HCT116 (cell line): ENCODE measurements around the gene UBE4A. TPM values are rescaled to one million over a fixed set of nuclear protein-coding genes. Genes with fewer than 3 reads are reported as not detected.

ENCODE experiments used
- ATAC-seq: fragments of 200-7000 bp; cut with Tn5 transposase; 2 replicates; pipeline ENCODE4 v1.9.1; 2020; ENCODE audit warnings: mild to moderate bottlenecking, moderate library complexity
- BruUV-seq: library from RNA; stranded (reverse); fragments of 400-500 nt; replicated peaks from 2 replicates; lab custom pipeline; 2021; lab: Mats Ljungman, UMichigan
- CTCF ChIA-PET: fragments of 300-600 bp; sonication (Branson Sonifier 250); formaldehyde crosslinking; loops from one replicate; lab custom pipeline; 2021; ENCODE audit warnings: antibody characterized with exemption; lab: Charles Lee
- POLR2A ChIA-PET: fragments of 300-600, 350-600 bp; sonication (Branson Sonifier 250); formaldehyde crosslinking; loops from one replicate; lab custom pipeline; 2021; ENCODE audit warnings: antibody characterized with exemption; lab: Charles Lee
- RAD21 ChIA-PET, 2 experiments: fragments of 300-600 bp; sonication (Branson Sonifier 250); formaldehyde crosslinking; loops; one replicate each; lab custom pipeline; 2023; ENCODE audit warnings: low total read pairs in 2 of 2; ENCODE audit not compliant: uncharacterized antibody in 2 of 2, unreplicated experiment in 2 of 2, low non-redundant PET in 1 of 2; lab: Charles Lee
- DNase-seq: peaks from one replicate; pipeline ENCODE4 v3.0.0-alpha.2; 2010; ENCODE audit warnings: low read depth, low spot score
- H2AFZ ChIP-seq: fragments of 200-600 bp; shearing (Covaris generic), sonication (generic); 2 replicates; pipeline ENCODE4 v1.6.1; 2017; ENCODE audit warnings: low read depth, mixed run types, mixed read lengths, antibody characterized with exemption, low read length; ENCODE audit not compliant: poor library complexity, severe bottlenecking
- H3K27ac ChIP-seq: 2 replicates; pipeline ENCODE4 v1.5.1; 2012; ENCODE audit warnings: low read depth, low read length
- H3K27me3 ChIP-seq: fragments of 200-600 bp; sonication (generic); 2 replicates; pipeline ENCODE4 v1.6.1; 2016; ENCODE audit warnings: mixed run types, low read length, mixed read lengths; ENCODE audit not compliant: insufficient read depth
- H3K36me3 ChIP-seq, 2 experiments: fragments of 200-500 bp in 1 of 2; fragments of 200-600 bp in 1 of 2; sonication (Bioruptor generic) in 1 of 2; sonication (generic) in 1 of 2; 2 replicates each; pipeline versions ENCODE4 v1.5.1 to v1.6.1; 2014 to 2016; ENCODE audit warnings: low read length in 2 of 2, inconsistent platforms in 1 of 2, mixed read lengths in 1 of 2, mixed run types in 1 of 2; ENCODE audit not compliant: insufficient read depth in 2 of 2, control insufficient read depth in 1 of 2
- H3K4me1 ChIP-seq, 2 experiments: fragments of 200-600 bp in 1 of 2; sonication (generic) in 1 of 2; 2 replicates each; pipeline versions ENCODE4 v1.5.1 to v1.6.1; 2012 to 2017; ENCODE audit warnings: low read length in 2 of 2, inconsistent platforms in 1 of 2, mild to moderate bottlenecking in 1 of 2, mixed read lengths in 1 of 2, mixed run types in 1 of 2, moderate library complexity in 1 of 2; ENCODE audit not compliant: insufficient read depth in 2 of 2, control insufficient read depth in 1 of 2
- H3K4me2 ChIP-seq: fragments of 200-600 bp; sonication (generic); 2 replicates; pipeline ENCODE4 v1.6.1; 2017; ENCODE audit warnings: mixed run types, low read length, mixed read lengths
- H3K4me3 ChIP-seq, 2 experiments: fragments of 200-600 bp in 1 of 2; sonication (generic) in 1 of 2; replicated peaks in 1 of 2; 2 replicates each; pipeline ENCODE4 v1.5.1; 2011 to 2016; ENCODE audit warnings: low read length in 2 of 2, control low read depth in 1 of 2, low read depth in 1 of 2, mild to moderate bottlenecking in 1 of 2, mixed read lengths in 1 of 2, mixed run types in 1 of 2
- H3K79me2 ChIP-seq: fragments of 200-600 bp; sonication (generic); 2 replicates; pipeline ENCODE4 v1.6.1; 2017; ENCODE audit warnings: mild to moderate bottlenecking, mixed run types, low read length, moderate library complexity, mixed read lengths; ENCODE audit not compliant: insufficient read depth
- H3K9ac ChIP-seq: fragments of 200-600 bp; sonication (generic); 2 replicates; pipeline ENCODE4 v1.6.1; 2016; ENCODE audit warnings: low read length, mixed read lengths
- H3K9me2 ChIP-seq: fragments of 200-600 bp; sonication (generic), shearing (Covaris generic); 2 replicates; pipeline ENCODE4 v1.6.1; 2017; ENCODE audit warnings: mixed run types, mild to moderate bottlenecking, moderate library complexity; ENCODE audit not compliant: insufficient read depth
- H3K9me3 ChIP-seq, 2 experiments: fragments of 200-500 bp in 1 of 2; fragments of 200-600 bp in 1 of 2; sonication (Bioruptor generic) in 1 of 2; sonication (generic) in 1 of 2; 2 replicates each; pipeline ENCODE4 v1.6.1; 2014 to 2017; ENCODE audit warnings: low read length in 2 of 2, mixed read lengths in 2 of 2, inconsistent platforms in 1 of 2, low read depth in 1 of 2, mild to moderate bottlenecking in 1 of 2, mixed run types in 1 of 2, moderate library complexity in 1 of 2; ENCODE audit not compliant: control insufficient read depth in 1 of 2, insufficient read depth in 1 of 2
- H4K20me1 ChIP-seq: fragments of 200-600 bp; sonication (generic), shearing (Covaris generic); 2 replicates; pipeline ENCODE4 v1.6.1; 2017; ENCODE audit warnings: mixed run types, mild to moderate bottlenecking, moderate library complexity; ENCODE audit not compliant: insufficient read depth
- EGR1 ChIP-seq: IDR thresholded peaks from 2 replicates; pipeline ENCODE4 v1.6.1; 2012; ENCODE audit warnings: low read depth
- EZH2 ChIP-seq: fragments of 200-600 bp; sonication (generic); IDR thresholded peaks from 2 replicates; pipeline ENCODE4 v1.6.1; 2017; ENCODE audit warnings: antibody characterized with exemption, mixed run types
- JUND ChIP-seq: IDR thresholded peaks from 2 replicates; pipeline ENCODE4 v1.6.1; 2012
- POLR2A ChIP-seq: IDR thresholded peaks from 2 replicates; pipeline ENCODE4 v1.7.0; 2011; ENCODE audit warnings: borderline replicate concordance; ENCODE audit not compliant: insufficient read depth, insufficient read length; ENCODE audit errors: extremely low read depth
- ZFX ChIP-seq: fragments of 450-650 bp; IDR thresholded peaks from 2 replicates; pipeline ENCODE4 v1.6.1; 2017
- intact Hi-C: fragments of 100-400 bp; cut with micrococcal nuclease; formaldehyde crosslinking; loops from 2 replicates; pipeline ENCODE4 v1.10.0; 2022
- total RNA-seq: library from RNA; stranded (reverse); gene quantifications from one replicate; pipeline ENCODE4 v1.2.1, GENCODE V29; 2021; ENCODE audit not compliant: unreplicated experiment
- TF ChIP-seq, protein P1 (sequence below): IDR thresholded peaks from 2 replicates; pipeline ENCODE4 v1.6.1; 2011; ENCODE audit warnings: mild to moderate bottlenecking, low read length, moderate library complexity; ENCODE audit not compliant: insufficient replicate concordance; ENCODE audit errors: extremely low read depth
- TF ChIP-seq, protein P2 (sequence below): IDR thresholded peaks from 2 replicates; pipeline ENCODE4 v1.6.1; 2012; ENCODE audit warnings: low read depth
- TF ChIP-seq, protein P3 (sequence below), 3 experiments: fragments of 200-600 bp in 1 of 3; sonication (generic) in 1 of 3; IDR thresholded peaks in 2 of 3; conservative IDR thresholded peaks in 1 of 3; 2 replicates each; pipeline ENCODE4 v1.5.1; 2012 to 2017; ENCODE audit warnings: low read depth in 2 of 3, low read length in 2 of 3, antibody characterized with exemption in 1 of 3, borderline replicate concordance in 1 of 3, control low read depth in 1 of 3, mild to moderate bottlenecking in 1 of 3, mixed read lengths in 1 of 3, mixed run types in 1 of 3, moderate library complexity in 1 of 3; ENCODE audit not compliant: insufficient read depth in 1 of 3

UBE4A gene
- total RNA-seq, 1 experiment from 2014 or later, result 49.9 TPM

DNA sequence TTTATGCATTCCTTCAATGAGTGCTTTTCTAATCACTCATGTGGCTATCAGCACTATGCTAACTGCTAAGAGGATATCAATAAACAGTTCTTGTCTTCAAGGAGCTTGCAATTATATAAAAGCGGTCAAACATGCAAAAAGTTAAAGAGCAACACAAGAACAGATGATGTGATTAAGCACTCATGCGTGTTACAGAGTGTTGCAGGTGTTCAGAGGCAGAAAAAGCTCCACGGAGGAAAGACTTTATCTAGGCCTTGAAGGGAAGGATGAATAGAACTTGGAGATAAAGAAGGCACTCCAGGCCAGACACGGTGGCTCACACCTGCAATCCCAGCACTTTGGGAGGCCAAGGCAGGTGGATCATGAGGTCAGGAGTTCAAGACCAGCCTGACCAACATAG is 41.3 kb upstream of the UBE4A start:
- Histone ChIP-seq H3K9me3 (no peaks in the 10 kb centered on the region), H3K4me2 (no peak overlapping the region), H3K27ac (no peak overlapping the region), H3K4me1 (peaks cover 0 to 6% of the 10 kb centered on the region in 2 experiments; a peak in 2 of 4 replicates), H3K27me3 (no peaks in the 10 kb centered on the region), H3K9ac (no peak overlapping the region), H3K36me3 (no peaks in the 10 kb centered on the region), H3K4me3 (no peak overlapping the region), H3K79me2 (no peaks in the 10 kb centered on the region), H2AFZ (no peak overlapping the region), H3K9me2 (no peaks in the 10 kb centered on the region), H4K20me1 (no peaks in the 10 kb centered on the region)
- BruUV-seq, result no TSS peak
- intact Hi-C loops, result no loop called here
- ChIA-PET POLR2A (no interaction called here), CTCF (no interaction called here), RAD21 (no interaction called here)
- no peak for TF ChIP-seq ZFX
- TF ChIP-seq, protein P1, sequence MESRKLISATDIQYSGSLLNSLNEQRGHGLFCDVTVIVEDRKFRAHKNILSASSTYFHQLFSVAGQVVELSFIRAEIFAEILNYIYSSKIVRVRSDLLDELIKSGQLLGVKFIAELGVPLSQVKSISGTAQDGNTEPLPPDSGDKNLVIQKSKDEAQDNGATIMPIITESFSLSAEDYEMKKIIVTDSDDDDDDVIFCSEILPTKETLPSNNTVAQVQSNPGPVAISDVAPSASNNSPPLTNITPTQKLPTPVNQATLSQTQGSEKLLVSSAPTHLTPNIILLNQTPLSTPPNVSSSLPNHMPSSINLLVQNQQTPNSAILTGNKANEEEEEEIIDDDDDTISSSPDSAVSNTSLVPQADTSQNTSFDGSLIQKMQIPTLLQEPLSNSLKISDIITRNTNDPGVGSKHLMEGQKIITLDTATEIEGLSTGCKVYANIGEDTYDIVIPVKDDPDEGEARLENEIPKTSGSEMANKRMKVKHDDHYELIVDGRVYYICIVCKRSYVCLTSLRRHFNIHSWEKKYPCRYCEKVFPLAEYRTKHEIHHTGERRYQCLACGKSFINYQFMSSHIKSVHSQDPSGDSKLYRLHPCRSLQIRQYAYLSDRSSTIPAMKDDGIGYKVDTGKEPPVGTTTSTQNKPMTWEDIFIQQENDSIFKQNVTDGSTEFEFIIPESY, result no peak
- no peak for TF ChIP-seq POLR2A
- no peak for TF ChIP-seq JUND
- TF ChIP-seq EGR1, result no peak
- TF ChIP-seq EZH2, result no peak
- TF ChIP-seq, protein P2, sequence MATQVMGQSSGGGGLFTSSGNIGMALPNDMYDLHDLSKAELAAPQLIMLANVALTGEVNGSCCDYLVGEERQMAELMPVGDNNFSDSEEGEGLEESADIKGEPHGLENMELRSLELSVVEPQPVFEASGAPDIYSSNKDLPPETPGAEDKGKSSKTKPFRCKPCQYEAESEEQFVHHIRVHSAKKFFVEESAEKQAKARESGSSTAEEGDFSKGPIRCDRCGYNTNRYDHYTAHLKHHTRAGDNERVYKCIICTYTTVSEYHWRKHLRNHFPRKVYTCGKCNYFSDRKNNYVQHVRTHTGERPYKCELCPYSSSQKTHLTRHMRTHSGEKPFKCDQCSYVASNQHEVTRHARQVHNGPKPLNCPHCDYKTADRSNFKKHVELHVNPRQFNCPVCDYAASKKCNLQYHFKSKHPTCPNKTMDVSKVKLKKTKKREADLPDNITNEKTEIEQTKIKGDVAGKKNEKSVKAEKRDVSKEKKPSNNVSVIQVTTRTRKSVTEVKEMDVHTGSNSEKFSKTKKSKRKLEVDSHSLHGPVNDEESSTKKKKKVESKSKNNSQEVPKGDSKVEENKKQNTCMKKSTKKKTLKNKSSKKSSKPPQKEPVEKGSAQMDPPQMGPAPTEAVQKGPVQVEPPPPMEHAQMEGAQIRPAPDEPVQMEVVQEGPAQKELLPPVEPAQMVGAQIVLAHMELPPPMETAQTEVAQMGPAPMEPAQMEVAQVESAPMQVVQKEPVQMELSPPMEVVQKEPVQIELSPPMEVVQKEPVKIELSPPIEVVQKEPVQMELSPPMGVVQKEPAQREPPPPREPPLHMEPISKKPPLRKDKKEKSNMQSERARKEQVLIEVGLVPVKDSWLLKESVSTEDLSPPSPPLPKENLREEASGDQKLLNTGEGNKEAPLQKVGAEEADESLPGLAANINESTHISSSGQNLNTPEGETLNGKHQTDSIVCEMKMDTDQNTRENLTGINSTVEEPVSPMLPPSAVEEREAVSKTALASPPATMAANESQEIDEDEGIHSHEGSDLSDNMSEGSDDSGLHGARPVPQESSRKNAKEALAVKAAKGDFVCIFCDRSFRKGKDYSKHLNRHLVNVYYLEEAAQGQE, result no peak
- TF ChIP-seq, protein P3, sequence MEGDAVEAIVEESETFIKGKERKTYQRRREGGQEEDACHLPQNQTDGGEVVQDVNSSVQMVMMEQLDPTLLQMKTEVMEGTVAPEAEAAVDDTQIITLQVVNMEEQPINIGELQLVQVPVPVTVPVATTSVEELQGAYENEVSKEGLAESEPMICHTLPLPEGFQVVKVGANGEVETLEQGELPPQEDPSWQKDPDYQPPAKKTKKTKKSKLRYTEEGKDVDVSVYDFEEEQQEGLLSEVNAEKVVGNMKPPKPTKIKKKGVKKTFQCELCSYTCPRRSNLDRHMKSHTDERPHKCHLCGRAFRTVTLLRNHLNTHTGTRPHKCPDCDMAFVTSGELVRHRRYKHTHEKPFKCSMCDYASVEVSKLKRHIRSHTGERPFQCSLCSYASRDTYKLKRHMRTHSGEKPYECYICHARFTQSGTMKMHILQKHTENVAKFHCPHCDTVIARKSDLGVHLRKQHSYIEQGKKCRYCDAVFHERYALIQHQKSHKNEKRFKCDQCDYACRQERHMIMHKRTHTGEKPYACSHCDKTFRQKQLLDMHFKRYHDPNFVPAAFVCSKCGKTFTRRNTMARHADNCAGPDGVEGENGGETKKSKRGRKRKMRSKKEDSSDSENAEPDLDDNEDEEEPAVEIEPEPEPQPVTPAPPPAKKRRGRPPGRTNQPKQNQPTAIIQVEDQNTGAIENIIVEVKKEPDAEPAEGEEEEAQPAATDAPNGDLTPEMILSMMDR (IDR thresholded peaks at IDR 0.05 in 2 of 3, conservative IDR thresholded peaks at IDR 0.05 in 1 of 3; ENCODE audit: borderline replicate concordance in 1 of 3, insufficient read depth in 1 of 3, low read depth in 2 of 3, low read length in 2 of 3), result no peak
- no peak for DNase-seq
- no peak for ATAC-seq
